Dermis blood vessel endothelial cell (primary cell): ENCODE measurements around the gene STAP2. TPM values are rescaled to one million over a fixed set of nuclear protein-coding genes. Genes with fewer than 3 reads are reported as not detected.
A peak's percentile ranks its signal among the peaks of the same experiment; 100 is the strongest.
"Not testable (repeated sequence)": the region's sequence is repeated elsewhere in the genome, so short reads cannot be mapped to it uniquely, and the experiment has no call there.

ENCODE experiments used
- DNase-seq: peaks from one replicate; pipeline ENCODE4 v3.0.0; 2010
- total RNA-seq: library from RNA; depleted of rRNA; stranded (reverse); fragments of >200 nt; gene quantifications from 2 replicates; pipeline ENCODE4 v1.2.3, GENCODE V29; 2014

Gene STAP2
- total RNA-seq, 1 donor from 2014 or later: 36.6 TPM

- DNase-seq: no peak
Observed at GRCh38 chr19:4297901-4298809, 40.5 kb downstream of the STAP2 start.

- DNase-seq: no peak
Observed at GRCh38 chr19:4295972-4296771, 42.5 kb downstream of the STAP2 start.

- no peak for DNase-seq
Observed at GRCh38 chr19:4294389-4294788, 44.2 kb downstream of the STAP2 start.

- no peak for DNase-seq
Observed at GRCh38 chr19:4292515-4292914, 46.1 kb downstream of the STAP2 start.

GRCh38 chr19:4291184-4291732 is 47.4 kb downstream of the STAP2 start:
- no peak for DNase-seq

GRCh38 chr19:4288091-4288777 is 50.4 kb downstream of the STAP2 start:
- no peak for DNase-seq

- not testable (repeated sequence) for DNase-seq
Observed at GRCh38 chr19:4286141-4286540, 52.5 kb downstream of the STAP2 start.

GRCh38 chr19:4284974-4285373 is 53.7 kb downstream of the STAP2 start:
- DNase-seq: no peak

- DNase-seq: peak; percentile 28
Observed at GRCh38 chr19:4284176-4284958, 54.3 kb downstream of the STAP2 start.

- no peak for DNase-seq
Observed at GRCh38 chr19:4279530-4280422, 58.9 kb downstream of the STAP2 start.

GRCh38 chr19:4279267-4279529 is 59.4 kb downstream of the STAP2 start:
- DNase-seq: no peak

- DNase-seq: no peak
Observed at GRCh38 chr19:4278419-4279266, 60.0 kb downstream of the STAP2 start, which contains the start of gene SHD. Gene SHD, plus strand, starts transcription at chr19:4279266. Its CDS starts 798 bp downstream, at chr19:4280064.

- DNase-seq: no peak
Observed at GRCh38 chr19:4278010-4278409, 60.6 kb downstream of the STAP2 start.

GRCh38 chr19:4277191-4277696 is 61.4 kb downstream of the STAP2 start:
- DNase-seq: no peak

GRCh38 chr19:4274321-4274686 is 64.3 kb downstream of the STAP2 start:
- DNase-seq: not testable (repeated sequence)
